GM23338 (cell line): ENCODE results near the gene MYG1.

Experiments
- CTCF ChIP-seq, 2 experiments: fragments of 200-600 bp in 1 of 2; sonication (generic) in 1 of 2; conservative IDR thresholded peaks; 2 replicates each; pipeline versions ENCODE4 v1.5.1 to v1.6.1; 2016 to 2017; ENCODE audit warnings: antibody characterized with exemption in 2 of 2, low read depth in 2 of 2, mild to moderate bottlenecking in 2 of 2, moderate library complexity in 1 of 2
- ETS1 ChIP-seq: IDR thresholded peaks from 2 replicates; pipeline ENCODE4 v1.6.1; 2016; ENCODE audit warnings: antibody characterized with exemption
- EZH2 ChIP-seq: fragments of 200-600 bp; sonication (generic); IDR thresholded peaks from one replicate; pipeline ENCODE4 v1.8.0; 2017; ENCODE audit warnings: antibody characterized with exemption, mild to moderate bottlenecking, low read depth; ENCODE audit not compliant: unreplicated experiment
- JUNB ChIP-seq: IDR thresholded peaks from one replicate; pipeline ENCODE4 v1.6.1; 2016; ENCODE audit warnings: antibody characterized with exemption; ENCODE audit not compliant: unreplicated experiment
- POLR2AphosphoS5 ChIP-seq: IDR thresholded peaks from 2 replicates; pipeline ENCODE4 v1.6.1; 2016; ENCODE audit warnings: antibody characterized with exemption, low read depth
- REST ChIP-seq: IDR thresholded peaks from one replicate; pipeline ENCODE4 v1.6.1; 2018; ENCODE audit warnings: antibody characterized with exemption; ENCODE audit not compliant: unreplicated experiment
- ZNF114 ChIP-seq: fragments of 250-450 bp; sonication (Bioruptor Pico); IDR thresholded peaks from 2 replicates; pipeline ENCODE4 v1.5.0; 2020; ENCODE audit warnings: mild to moderate bottlenecking, moderate library complexity

GRCh38 chr12:53338017-53338416 is 38.5 kb downstream of the MYG1 start:
- TF ChIP-seq CTCF (conservative IDR thresholded peaks at IDR 0.05; ENCODE audit: low read depth in 2 of 2) = no peak
- TF ChIP-seq EZH2 = no peak
- TF ChIP-seq ETS1 = no peak
- no peak for TF ChIP-seq REST
- TF ChIP-seq JUNB = no peak
- TF ChIP-seq POLR2AphosphoS5 = no peak
- no peak for TF ChIP-seq ZNF114 (CRISPR knock-in tag)
